Fibroblast of the aortic adventitia (primary cell): Measurements from ENCODE around the gene MAN1C1. TPM values are rescaled to one million over a fixed set of nuclear protein-coding genes. Genes with fewer than 3 reads are reported as not detected.

Experiments
- DNase-seq: peaks from one replicate; pipeline ENCODE4 v3.0.0-alpha.2; 2010; ENCODE audit warnings: low read depth
- H3K4me3 ChIP-seq: 2 replicates; pipeline ENCODE4 v1.5.1; 2011; ENCODE audit warnings: low read depth, mild to moderate bottlenecking, control low read depth, low read length, moderate library complexity
- CTCF ChIP-seq: IDR thresholded peaks from 2 replicates; pipeline ENCODE4 v1.5.1; 2011; ENCODE audit warnings: mild to moderate bottlenecking, low read length, control low read depth, inconsistent platforms; ENCODE audit not compliant: insufficient read depth
- total RNA-seq: library from RNA; depleted of rRNA; stranded (reverse); fragments of >200 nt; gene quantifications from 2 replicates; pipeline ENCODE4 v1.2.3, GENCODE V29; 2012; ENCODE audit warnings: low replicate concordance

MAN1C1 gene
- total RNA-seq, 1 donor = 6.6 TPM

- no peak for DNase-seq
- TF ChIP-seq CTCF = no peak
- H3K4me3 ChIP-seq = no peak overlapping the region
Observed at GRCh38 chr1:25718732-25719131, 102.1 kb downstream of the MAN1C1 start.

DNA sequence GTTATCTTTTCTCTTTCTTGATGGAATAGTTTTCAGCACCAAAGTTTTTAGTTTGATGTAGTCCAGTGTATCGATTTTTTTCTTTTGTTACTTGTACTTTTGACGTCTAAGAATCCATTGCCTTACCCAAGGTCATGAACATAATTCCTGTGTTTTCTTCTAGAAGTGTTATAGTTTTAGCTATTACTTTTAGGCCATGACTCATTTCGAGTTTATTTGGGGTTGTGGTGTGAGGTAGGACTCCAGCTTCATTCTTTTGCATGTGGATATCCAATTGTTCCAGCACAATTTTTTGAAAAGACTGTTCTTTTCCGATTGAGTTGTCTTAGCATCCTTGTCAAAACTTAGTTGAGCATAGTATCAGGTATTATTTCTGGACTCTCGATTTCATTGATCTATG, 104.0 kb downstream of the MAN1C1 start:
- DNase-seq = no peak
- H3K4me3 ChIP-seq = no peak overlapping the region
- TF ChIP-seq CTCF = no peak

DNA sequence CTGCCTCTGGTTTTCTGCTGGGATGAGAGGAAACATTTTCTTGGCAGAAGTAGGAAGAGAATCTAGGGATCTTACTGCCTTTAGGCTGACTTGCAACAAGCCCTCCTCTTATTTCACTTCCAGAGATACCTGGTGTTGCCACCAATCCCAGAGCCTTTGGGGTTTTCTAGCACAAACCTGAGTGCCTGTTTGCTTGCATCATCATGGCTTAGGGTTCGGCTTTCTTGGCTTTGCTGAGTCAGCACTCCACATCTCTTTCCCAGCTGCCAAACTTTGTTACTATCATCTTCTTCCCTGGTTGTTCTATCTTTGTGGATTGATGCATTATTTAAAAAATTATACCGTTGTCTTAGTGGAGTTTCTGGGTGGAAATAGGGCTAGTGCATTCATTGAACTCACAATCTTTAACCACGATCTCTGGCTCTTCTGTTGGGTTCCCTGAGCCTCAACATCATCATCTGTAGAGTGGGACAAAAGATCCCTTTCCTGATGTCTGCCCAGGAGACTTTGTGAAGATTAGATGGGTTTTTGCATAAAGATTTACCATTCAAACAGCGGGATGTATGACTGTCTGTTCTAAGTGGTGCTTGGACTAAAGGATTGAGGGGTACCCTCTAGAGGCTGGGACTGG, 106.8 kb downstream of the MAN1C1 start:
- no peak for DNase-seq
- no peak overlapping the region for H3K4me3 ChIP-seq
- TF ChIP-seq CTCF = no peak

DNA sequence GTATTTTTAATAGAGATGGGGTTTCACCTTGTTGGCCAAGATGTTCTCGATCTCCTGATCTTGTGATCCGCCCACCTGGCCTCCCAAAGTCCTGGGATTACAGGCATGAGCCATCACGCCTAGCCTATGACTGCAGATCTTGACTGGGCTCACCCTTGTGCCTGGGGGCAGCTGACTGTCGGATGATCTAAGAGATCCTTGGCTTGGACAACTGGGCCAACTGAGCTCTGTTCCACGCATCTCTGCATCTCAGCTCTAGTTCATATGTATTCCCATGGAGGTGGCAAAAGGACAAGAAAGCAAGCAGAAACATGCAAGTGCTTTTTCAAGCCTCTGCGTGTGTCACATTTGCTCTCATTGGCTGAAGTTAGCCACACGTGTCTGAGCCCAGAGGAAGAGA, 107.6 kb downstream of the MAN1C1 start:
- no peak for TF ChIP-seq CTCF
- H3K4me3 ChIP-seq = no peak overlapping the region
- DNase-seq = no peak

- TF ChIP-seq CTCF = no peak
- no peak overlapping the region for H3K4me3 ChIP-seq
- no peak for DNase-seq
Observed at GRCh38 chr1:25724966-25725365, 108.4 kb downstream of the MAN1C1 start.

- no peak for TF ChIP-seq CTCF
- DNase-seq = no peak
- no peak overlapping the region for H3K4me3 ChIP-seq
Observed at GRCh38 chr1:25725482-25725881, 108.9 kb downstream of the MAN1C1 start.

DNA sequence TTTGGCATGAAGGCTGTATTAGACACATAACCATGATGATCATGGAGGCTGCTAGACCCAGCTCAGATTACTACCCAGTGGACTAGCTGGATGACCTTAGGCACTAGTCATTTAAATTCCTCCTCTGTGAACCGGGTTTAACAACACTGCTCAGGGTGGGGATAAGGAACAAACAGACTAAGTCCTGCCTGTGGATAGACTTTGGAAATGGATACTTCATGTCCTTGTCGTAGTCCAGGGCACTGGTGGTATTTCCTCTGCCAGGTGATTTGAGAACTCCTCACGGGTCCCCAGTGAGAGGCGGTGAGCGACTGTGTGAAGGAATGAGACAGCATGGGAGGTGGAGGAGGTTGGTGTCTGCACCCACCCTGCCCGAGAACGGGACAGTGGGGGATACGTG, 110.5 kb downstream of the MAN1C1 start:
- H3K4me3 ChIP-seq = no peak overlapping the region
- no peak for DNase-seq
- no peak for TF ChIP-seq CTCF
